HPDE6-E6E7 (cell line): ENCODE results near the gene KCNMA1.
"Not testable (repeated sequence)": the region's sequence is repeated elsewhere in the genome, so short reads cannot be mapped to it uniquely, and the experiment has no call there.

Experiments used
- DNase-seq: peaks from one replicate; pipeline ENCODE4 v3.0.0; 2011; ENCODE audit warnings: missing footprints; ENCODE audit errors: extremely low spot score

KCNMA1 gene

DNA sequence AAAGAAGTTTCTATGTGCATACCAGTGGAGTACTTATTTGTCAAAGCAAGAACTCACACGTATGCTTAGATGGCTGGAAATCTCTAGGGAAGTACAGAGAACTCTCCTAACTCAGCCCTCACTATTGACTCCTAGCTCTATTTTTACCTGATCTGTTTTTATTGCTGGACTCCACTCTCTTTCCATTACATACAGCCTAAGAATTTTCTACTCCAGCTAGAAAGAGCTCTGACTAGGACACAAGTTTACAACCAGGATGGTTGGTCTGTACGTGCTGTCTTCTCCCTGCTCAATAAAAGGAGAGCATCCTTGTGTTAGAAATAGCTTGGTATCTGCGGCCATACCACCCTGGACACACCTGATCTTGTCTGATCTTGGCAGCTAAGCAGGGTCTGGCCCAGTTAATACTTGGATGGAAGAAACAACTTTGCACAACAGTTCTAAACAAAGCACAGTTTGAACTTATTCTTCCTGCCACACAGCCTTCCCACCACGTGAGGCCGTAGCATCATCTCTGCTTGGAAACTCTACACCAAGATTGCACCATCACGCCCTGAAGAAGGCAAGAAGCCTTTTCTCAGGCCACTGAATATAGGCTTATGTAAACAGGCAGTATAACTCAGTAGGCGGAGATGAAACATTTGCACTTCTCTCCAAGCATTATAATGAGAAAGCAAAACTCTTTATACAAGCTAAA lies 50.7 kb downstream of the KCNMA1 start:
- DNase-seq = no peak

GRCh38 chr10:77584938-77585337 lies 52.7 kb downstream of the KCNMA1 start:
- DNase-seq = no peak

- DNase-seq = no peak
Observed at GRCh38 chr10:77583527-77583926, 54.1 kb downstream of the KCNMA1 start.

- peak; percentile 56 for DNase-seq
Observed at GRCh38 chr10:77582710-77583115, 54.9 kb downstream of the KCNMA1 start.

GRCh38 chr10:77581738-77582137 lies 55.9 kb downstream of the KCNMA1 start:
- no peak for DNase-seq

- no peak for DNase-seq
Observed at GRCh38 chr10:77580482-77580881, 57.1 kb downstream of the KCNMA1 start.

GRCh38 chr10:77578583-77579227 lies 58.9 kb downstream of the KCNMA1 start:
- DNase-seq = no peak

- no peak for DNase-seq
Observed at GRCh38 chr10:77577666-77578229, 59.9 kb downstream of the KCNMA1 start.

DNA sequence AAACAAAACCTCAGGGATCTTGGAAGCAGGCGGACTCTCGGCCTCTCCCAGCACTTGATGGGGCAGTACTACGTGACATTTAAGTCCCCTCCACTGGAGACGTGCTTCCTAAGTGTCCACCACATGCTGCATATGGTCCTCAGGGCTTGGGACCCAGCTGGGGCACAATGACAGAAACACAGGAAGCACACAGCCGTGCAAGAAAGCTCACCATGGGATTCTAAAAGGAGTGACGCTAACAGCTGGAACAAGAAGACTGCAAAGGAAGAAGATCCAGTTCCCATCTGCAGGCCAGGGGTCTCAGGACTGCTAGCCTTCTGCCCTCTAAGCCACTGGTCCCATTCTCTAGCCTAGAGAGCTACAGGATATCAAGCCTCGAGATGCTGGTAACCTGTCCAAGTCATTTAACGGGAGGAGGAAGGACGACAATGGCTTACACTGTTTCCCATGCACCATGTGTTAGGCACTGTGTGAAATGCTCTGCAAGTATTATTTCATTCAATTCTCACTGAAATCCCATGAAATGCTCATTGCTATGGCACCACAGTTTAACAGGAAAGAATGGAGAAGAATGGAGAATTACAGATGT lies 61.1 kb downstream of the KCNMA1 start:
- DNase-seq = no peak

DNA sequence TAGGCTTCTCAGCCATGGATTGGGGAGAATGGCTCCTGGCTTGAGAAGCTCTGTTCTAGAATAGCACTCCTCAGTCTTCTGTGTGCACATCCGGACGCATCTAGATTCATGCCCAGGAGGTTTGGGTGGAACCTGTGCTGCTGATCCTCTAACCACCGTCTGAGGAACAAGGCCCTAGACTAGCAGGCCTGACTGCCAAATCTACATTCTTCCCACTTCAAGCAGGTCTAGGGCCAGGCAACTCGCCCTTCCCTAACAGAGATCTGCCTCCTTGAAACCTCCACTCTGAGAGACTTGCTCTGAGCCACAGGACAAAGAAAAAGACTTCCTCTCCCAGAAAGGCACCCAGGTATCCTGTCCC lies 61.6 kb downstream of the KCNMA1 start:
- no peak for DNase-seq

DNA sequence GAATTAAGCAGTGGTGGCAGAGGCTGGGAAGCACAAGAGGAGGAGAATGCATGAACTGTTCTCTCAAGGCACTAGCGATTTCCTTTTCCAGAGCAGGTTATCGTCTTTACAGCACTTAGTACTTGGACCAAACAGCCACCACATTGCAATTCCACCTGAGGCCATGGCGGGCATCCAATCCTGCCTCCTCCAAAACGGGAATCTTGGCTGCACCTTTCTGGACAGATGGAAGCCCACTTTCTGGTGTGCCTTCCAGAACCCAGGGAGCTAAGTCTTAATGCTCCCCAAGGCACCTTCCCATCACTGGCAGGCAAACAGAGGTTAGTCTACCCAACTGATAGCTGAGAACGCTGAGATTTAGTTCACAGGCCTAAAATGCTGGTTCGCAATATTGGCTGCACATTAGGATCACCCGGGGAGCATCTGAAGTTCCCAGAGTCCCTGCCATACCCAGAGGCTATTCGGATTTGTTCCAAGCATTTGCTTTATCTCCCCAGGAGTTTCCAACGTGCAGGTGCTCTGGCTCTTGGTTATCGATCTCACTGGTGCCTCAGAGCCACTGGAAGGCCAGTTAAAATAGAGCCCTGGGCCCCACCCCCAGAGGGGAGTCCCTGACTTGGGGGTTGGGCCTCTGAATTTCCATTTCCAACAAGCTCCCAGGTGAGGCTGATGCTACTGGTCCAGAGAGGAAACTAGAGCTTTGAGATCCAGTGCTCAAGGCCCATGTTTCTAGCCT lies 62.2 kb downstream of the KCNMA1 start:
- DNase-seq = no peak

GRCh38 chr10:77574438-77574837 lies 63.2 kb downstream of the KCNMA1 start:
- no peak for DNase-seq

DNA sequence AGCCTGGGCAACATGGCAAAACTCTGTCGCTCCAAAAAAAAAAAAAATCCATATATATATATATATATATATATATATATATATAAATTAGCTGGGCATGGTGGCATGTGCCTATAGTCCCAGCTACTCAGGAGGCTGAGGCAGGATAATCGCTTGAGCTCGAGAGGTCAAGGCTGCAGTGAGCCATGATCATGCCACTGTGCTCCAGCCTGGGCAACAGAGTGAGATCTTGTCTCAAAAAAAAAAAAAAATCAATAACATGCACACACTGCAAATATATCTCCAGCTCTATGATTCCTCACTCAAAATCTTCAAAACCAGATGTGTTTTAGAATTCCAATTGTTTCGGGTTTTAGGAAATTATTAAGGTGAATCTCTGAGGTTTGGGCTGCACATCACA lies 65.1 kb downstream of the KCNMA1 start:
- not testable (repeated sequence) for DNase-seq

GRCh38 chr10:77571490-77571889 lies 66.1 kb downstream of the KCNMA1 start:
- DNase-seq = no peak

DNA sequence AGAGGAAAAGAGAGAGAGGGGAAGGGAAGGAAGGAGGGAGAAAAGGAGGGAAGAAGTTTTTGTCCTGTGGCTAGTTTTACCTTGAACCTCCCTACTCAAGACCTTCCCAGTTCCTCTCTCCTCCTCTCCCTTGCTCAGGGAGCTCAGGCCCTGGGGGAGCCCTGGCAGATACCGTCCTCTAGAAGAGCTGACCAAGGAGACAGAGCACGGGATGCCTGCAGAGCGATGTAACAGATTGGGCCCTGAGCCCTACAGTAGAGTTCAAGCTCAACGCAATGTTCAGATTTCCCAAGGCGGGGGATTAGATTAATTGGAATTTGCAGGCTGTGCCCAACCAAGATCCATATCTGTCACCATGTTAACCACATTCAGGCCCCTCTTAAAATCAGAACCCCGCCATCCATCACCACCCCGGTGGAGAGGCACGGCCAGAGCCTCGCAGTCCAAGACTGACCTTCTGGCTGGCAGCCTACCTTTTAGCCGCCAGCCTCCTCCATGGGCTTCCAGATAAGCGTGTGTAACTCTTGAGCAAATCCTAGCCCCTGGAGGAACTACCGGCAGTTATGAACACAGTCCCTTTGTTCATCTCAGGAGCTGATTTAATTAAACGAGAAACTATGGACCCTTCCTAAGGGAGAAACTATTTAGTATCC lies 70.6 kb downstream of the KCNMA1 start:
- DNase-seq = no peak

DNA sequence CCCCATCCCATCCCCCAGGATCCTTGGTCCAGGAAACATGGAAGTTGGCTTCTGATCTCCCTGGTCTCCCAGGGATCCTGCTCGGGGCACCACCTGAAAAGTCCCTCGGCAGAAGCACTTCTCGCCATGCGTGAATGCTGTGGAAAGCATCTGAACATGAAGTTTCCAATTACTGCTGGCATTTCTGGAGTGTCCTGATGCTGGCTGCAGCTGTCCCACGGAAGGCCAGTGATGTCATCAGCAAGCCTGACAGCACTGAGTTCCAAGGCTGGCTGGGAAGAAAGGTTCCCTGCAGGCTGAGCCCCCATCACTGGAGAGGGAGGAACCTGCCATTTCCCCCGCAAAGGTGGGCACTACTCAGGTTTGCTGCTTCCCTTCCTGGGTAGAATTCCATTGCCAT lies 71.4 kb downstream of the KCNMA1 start:
- no peak for DNase-seq

DNA sequence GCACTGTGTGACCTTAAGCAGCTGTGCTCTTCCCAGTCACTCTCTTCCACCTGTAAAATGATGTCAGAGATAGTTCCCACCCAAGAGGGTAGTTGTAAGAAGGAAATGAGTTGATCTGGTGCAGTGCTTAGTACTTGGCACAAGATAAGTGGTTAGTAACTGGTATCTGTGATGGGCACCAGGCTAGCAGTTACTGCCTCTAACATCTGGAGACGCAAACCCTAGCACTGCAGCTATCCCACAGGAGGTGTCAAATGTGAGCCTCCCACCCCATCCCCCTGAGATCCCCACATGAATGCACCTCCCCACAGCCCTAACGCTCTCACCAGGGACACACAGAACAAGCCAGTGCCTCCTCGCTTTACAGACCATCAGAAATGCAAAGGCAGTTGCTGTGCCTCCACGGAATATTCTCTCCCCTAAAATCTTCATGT lies 72.0 kb downstream of the KCNMA1 start:
- DNase-seq = no peak

DNA sequence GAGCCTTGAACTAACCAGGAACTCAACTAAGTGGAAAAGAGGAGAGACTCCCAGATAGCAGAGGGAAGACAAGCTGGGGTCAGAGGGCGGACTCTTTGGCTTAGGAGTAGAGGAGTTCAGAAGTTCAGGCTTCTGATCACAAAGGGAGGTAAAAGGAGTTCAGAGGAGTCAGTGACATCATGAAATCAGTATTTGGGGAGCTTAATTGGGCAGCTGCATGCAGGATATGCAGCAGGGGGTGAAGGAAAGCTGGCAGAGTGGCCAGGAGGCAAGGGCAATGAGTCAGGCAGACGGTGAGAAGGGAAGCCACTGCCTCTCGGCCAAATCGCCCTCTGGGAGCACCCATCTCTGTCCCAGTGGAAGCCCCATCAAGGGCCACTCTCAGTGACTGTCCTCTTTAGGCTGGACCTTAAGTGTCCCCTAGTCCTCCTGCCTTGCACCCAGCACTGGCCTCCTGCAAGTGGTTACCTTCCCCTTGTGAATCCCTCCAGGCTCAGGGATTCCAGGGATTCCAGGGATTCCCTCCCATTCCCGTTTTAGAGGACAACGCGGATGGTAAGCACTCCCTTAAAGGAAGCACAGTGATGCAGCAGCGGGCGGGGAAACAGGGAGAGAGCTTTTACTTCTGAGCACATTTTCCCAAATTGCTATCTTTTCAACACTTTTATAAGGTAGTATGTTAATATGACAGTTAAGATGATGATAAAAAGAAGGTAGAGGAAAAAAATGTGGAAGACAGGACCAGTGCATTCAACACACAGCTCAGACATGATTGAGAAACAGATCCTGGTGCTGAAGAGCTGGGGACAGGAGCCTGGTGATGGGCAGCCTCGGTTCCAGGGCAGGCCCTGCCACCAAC lies 72.6 kb downstream of the KCNMA1 start:
- DNase-seq = no peak

DNA sequence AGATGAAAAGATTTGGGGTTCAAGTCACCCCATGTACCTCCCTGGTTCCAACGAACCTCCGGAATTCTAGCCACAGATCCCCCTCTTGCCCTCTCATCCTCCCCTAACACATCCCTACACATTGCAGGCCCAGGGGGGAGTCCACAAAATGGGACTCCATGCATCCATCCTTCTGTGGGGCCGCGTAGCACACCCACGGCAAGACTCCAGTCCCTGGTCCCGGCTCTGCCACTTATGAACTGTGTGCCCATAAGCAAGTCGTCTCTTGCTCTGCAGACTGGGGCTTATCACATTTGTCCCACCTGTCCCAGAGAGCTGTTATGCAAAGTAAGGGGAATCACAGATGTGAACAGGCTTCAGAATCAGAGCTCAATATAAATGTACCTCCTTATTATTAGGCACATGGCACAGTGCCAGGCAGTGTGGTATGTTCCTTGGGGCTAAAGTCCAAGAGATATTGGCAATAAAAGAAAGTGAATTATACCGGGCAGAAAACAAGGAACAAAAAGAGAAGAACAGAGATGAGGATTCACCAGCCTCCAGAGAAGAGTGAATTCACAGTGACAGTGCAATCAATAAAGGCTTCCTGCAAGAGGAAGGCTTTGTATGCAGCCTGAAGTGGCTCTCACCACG lies 73.9 kb downstream of the KCNMA1 start:
- DNase-seq = no peak

DNA sequence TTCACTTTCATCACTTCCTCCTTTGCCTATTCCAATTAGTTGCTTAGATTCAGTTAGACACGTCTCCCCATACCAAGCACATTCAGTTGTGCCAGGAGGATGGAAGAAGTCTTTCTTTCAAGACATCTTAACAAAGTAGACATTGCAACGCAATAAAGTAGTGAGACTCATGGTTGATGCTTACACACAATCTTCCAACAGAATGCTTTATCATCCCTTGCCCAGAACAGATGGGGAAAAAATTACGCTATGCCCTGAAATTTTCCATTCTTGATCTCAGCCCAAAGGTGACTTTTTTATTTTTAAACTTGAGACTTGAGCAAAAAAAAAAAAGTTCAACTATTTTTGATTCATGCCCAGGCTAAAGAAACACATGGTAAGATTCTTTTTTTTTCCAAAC lies 74.9 kb downstream of the KCNMA1 start:
- no peak for DNase-seq
